ENCODE measurements around the gene STX8.

The STX8 gene

DNA sequence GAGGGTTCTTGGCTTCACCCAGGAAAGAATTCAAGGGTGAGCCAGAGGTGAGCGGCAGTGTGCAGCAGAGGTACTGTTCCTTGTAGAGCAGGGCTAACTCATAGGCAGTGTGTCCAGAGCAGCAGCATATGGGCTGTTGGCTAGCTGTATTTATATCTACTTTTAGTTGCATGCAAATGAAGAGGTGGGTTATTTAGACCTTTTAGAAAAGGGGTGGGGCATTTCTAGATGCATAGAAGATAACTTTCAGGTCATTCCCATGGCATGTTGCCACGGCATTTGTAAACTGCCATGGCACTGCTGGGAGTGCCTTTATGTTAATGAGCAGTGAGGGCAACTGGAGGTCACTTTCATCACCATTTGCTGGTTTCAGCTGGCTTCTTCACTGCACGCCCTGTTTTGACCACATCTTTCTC lies 141.0 kb downstream of the STX8 start:
- DNase-seq: peak; percentile 40

DNA sequence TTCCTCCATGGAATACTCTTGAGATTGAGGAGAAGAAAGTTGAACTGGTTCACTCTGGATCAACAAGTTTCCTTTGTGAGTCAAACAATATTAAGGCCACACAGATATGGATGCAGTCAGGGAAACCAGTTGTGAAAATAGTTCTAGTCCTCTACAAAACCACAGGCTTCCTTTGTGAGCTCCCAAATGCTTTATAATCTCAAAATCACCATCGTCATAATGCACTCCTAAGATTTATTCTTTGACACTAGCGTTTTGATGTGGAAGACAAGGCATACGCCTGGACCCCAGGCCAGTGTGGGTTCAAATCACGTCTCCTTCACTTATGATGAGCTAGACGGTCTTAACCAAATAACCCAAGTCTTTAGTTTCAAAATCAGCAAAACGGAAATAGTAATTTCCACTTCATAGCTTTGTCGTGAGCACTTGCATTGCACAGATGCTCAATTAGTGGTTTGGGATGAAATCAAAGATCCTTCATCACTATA lies 142.6 kb downstream of the STX8 start:
- DNase-seq: no peak

DNA sequence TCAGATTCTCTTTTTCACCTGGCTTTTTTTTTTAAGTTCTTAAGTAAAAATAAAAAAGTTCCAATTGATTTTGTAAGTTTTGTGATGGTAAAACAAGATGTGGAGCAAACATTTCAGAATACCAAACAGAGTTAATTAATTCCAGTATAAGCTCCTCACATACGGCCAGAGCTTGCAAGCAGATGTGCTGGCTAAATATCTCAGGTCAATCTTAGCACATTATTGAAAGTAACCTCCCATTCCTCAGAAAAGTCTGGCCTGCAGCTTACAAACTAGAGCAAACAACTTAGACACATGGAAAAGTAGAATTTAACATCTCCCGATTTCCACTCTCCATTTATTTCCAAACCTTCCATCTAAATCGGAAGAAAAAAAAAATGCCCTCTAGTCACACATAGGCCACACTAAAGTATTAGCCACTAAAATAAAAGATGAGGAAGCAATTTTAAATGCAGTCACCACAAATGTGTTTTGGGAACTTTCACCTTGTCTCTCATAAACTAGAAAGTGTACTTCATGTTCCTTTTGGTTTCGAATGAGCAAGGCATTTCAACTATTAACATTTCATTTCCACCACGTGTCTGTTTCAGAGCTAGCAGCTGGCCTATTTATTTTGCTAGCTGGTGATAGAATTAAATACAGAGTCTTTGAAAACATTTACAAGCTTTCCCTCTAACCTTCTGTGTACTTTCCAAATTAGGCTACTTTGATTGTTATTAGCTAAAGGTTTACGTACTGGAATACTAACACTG lies 143.3 kb downstream of the STX8 start:
- no peak for DNase-seq

DNA sequence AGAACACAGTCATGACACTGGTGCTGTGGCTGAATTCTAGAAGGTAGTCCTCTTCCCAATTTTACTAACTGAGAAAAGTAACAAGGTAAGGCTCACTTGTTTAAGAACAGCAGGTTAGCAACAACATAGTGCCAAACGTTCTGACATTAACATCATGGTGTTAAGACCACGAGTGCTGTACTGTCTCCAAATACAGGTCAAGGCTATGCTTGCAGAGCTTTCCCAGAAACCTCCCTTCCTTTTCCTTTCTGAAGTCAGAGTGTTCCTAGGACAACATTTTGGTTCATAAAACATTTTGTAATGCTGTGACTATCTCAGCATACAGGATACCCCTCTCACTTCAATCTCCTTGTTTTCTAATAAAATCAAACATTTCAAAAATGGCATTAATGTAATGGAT lies 144.0 kb downstream of the STX8 start:
- DNase-seq: no peak

DNA sequence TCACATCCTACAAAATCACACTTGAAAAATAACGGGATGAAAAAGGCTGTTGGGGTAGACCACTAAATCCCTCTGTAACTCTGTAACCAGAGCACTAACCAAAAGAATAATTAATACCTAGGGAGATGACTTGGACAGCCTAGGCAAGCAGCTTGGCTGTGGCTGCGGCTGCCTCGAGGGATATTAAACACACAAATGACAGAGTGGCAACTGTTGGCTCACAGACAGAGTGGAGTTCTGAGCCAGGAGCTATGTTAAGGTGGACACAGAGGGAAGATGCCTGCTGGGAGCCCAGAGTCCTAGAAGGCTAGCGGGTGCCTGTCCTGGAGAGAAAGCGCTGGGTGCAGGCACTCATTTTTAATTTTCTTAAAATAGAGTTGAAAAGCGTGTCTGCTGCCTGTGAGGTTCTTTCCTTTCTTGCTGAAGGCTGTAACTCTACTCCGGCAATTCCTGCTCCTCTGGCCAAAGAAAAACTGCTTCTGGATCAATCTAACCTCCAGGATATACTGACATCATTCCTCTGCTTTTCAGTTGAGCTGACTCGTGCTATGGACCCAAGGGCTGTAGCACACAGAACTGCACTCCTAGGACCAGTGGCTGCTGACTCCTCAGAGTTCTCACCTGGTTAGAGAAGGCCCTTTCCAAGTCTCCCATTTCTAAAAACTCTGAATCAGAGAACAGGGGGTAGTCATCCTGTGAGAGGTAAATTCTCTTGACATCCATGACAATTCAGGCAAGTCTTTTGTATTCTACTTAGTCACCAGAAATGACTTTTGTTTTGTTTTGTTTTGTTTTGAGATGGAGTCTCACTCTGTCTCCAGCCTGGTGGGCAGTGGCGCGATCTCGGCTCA lies 147.9 kb downstream of the STX8 start:
- DNase-seq: no peak

DNA sequence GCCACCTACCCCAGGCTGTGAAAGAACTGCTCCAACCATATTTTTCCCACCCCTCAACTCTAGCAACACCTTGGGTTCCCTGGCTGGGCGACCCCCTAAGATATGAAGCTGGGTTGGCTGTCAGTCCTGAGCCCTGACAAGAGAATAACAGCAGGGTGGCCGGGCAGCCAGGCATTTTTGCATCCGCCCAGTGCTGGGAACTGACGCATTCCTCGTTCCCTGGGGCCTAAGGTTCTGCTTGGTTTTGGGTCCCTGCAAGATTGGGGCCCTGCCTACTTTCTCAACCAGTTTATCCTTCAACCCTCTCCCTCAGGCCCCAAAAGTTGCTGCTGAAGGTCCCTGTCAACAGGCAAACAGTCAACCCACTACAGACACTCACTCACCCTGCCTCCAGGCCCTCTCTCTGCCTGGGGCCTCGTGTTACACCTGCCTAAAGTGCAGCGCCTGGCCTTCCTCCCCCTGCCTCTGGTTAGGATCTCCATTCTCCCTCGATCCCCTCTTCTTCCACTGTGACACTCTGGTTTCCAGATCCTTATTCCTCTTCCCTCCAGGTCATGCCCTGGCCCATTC lies 151.5 kb downstream of the STX8 start:
- DNase-seq: no peak

DNA sequence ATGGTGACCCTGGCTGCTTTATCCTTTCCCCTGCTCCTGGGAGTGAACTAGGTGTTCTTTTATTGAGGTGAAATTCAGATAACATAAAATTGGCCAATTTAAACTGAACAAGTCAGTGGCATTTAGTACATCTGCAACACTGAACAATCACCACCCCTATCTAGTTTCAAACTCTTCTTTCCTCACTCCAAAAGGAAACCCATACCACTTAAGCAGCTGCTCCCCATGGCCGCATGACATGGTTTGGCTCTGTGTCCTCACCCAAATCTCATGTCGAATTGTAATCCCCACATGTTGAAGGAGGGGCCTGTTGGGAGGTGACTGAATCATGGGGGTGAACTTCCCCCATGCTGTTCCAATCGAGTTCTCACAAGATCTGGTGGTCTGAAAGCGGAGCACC lies 154.1 kb downstream of the STX8 start:
- DNase-seq: no peak

DNA sequence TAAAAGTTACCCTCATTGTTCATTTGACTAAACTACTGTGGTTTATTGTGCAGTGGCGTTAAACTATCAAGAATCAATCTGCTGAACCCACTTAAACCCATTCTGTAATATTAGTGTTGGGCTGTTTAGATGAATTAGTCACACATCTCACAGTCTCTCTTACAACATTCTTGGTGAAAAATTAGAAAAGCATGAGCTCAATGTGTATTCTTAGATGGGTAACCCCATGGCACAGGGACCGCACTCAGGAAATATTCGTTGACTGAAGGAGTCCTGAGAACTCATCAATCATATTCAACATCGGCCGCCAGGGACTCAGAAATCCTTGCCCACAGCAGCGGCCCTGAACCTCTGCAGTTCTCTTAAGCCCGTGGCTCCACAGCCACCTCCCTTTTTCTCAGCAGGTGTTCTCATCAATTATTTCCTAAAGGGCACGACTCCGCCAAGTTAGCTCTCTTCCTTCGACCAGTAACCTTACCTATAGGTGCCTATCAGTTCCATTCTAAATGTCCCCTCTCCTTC lies 155.6 kb downstream of the STX8 start:
- no peak for DNase-seq

DNA sequence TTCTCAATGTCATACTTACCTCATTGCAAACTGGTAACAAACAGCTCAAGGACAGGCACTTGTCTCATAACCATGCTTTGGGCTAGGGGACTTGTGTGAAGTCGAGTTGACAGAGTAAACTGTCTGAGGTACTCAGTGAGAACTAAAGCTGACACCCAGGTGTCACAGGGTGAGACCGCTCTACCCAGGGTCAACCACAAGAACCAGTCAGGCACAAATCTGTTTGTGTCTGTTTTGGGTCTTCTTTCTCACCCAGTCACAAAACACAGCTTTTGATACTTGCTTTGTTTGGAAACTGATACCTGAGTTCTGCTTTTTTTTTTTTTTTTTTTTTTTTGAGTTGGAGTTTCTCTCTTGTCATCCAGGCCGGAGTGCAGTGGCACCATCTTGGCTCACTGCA lies 161.1 kb downstream of the STX8 start:
- no peak for DNase-seq

DNA sequence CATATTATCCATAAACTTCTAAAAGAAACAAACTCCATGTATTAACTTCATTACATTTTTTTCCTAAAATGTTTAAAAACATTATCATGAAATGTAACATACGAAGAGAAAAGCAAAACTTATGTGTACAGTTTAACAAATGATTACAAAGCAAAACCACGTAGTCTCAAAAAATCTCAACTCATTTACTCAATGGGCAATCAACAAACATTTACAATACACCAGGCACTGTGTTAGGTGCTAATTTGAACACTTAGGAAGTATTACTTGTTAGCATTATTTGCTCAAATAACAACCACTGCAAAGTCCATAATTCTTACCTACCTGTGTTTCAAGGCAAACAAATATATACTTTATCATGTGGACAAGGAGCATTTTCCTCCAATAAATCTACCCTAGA lies 164.9 kb downstream of the STX8 start:
- no peak for DNase-seq

DNA sequence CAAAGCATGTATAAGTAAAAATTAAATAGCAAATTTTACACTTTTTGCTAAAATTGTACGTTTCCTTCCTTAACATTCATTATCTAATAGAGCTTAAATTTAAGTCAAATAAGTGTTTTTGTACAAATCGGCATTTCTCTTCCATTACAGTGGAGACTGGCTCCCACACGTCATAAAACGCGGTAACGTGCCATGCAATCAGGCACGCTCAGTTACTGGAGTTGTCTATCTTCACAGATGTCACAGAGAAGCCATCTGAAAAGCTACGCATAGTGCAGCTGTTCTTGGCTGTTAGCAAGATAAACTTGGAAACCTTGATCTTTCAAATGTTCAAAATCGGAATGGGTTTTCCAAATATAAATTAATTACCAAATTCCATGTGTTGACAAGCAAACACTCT lies 165.3 kb downstream of the STX8 start:
- DNase-seq: no peak

DNA sequence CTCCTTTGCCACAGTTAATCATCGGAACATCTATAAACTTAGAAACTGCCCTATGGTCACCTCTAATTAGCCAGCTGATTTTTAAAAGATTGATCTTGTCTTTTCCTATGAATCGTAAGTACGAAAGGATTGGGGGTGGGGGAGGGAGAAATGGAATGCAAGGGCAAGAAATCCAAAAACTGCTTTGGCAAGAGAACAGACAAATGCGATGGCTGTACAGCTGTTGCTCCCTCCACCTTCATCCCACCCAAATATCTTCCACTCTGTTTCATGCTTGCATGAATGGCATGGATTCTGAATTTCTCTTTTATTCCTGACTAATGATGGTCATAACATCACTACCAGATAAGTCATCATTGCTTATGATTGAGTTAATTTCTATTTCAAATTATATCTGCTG lies 165.7 kb downstream of the STX8 start:
- DNase-seq: no peak

DNA sequence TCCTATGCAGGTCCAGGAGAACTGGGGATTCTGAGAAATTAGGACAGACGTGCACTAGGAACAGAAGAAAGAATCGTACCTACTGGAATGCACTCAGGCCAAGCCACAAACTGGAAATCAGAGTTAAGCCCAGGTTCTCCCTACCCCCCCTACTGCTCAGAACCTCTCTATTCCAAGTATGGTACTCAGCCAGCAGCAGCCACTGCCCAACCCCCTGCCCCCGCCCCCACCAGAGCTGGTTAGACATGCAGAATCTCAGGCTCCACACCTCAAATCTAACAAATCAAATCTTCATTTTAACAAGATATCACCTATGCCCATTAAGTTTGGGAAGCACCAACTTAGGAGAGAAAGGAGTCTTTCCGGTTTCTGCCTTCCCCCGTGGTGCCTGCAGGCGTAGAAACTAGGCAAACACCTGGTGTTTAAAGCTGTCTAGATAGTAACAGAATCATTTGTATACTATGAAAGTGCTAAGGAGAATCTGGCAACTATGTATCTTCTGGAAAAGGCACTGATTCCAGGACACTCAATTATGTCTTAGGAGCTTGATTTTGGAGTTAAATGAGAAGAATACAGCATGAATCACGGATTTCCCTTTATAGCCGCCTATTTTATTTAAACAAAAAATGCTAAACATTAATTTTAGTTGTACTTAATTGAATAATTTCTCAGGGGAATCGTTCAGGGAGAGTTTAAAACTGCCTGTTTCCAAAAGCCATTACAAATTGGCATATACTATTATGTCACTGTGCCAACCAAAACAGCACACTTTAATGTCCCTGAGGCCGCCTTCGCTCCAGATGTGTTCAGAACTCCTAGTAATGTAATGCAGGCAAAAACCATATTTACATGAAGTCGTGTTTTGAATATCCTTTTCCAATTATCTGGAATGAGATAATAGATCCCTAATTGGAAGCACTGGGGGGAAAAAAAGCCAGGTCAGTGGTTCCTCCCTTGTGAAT lies 166.5 kb downstream of the STX8 start:
- DNase-seq: no peak

DNA sequence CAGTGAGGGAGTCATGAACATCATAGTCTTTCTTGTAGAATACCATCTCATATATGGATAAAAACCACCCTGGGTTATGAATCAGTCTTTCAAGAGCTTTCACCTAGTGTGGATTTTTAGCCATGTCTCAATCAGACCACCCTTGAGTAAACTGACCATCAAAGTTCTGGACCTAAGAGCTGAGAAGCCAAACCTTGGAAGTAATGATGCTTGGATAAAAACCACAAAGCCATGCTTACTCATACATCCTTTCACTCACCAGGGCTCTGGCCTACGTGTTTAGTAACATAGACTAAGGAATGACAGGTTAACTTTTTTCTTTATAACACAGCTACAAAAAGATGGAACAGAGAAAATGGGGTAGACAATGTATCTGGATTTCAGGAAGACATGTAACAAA lies 167.2 kb downstream of the STX8 start:
- no peak for DNase-seq

DNA sequence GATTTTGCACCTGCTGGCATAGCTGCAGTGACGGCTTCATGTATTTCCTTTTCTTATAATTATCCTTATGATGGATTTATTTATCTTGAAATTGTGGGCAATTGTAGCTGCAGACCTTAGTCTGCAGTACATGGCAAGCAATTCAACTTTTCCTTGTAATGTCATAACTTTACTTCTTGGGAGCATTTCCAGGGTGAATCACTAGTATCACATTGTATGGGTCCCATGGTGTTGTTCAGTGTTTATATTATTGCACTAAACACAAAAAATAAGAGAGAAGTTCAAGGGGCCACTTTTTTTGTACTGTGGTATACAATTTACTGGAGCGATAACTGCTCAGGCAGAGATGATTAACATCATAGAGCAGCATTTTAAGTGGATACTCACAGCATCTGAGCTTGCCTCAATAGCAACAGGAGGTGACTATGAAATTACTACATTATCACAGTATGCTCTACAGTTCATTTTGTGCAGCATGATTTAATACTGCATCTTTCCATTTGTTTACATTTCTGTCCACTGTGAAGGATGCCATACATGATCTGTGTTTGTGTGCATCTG lies 169.5 kb downstream of the STX8 start:
- no peak for DNase-seq

DNA sequence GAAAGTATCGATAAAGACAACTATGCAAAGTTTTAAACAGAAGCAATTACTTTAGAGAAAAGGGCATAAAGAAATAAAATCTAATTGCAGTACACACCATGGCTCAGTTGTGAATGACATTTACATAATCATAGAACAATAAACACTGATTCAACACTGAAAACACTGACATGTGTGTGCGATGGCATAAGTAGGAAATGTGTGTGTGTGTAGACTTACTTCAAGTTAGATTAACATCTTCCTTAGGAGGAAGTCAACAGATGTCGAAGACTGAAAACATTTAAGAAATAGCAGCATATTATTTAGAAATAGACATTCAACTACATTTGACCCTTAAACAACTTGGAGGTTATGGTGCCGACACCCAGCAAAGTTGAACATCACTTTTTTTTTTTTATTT lies 172.4 kb downstream of the STX8 start:
- DNase-seq: no peak

DNA sequence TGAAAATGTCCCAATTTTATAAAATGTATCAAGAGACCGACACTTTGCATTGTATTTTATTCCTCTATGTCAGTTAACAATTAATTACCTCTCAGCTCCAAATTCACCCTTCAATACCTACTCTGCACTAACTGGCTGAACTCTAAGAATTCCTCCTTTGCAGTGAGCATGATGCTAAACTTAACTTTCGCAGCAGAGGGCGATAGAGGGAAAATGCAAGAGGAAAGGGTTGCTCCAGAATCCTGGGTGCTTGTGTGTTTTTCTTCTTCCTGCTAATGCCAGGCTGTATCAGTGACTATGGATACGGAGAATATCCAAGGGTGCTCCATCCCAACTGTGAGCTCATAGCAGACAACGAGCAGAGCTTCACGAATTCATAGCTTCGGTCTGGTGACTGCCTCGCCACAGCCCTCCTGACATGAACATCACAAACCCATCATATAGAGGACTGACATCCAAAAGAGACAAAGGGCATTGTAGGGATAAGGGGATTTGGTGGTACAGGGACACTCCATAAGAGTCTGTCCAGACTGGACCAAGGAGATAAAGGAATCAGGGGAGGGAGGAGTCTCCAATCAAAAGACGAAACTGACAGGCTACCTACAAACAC lies 172.9 kb downstream of the STX8 start:
- peak; percentile 67 for DNase-seq

DNA sequence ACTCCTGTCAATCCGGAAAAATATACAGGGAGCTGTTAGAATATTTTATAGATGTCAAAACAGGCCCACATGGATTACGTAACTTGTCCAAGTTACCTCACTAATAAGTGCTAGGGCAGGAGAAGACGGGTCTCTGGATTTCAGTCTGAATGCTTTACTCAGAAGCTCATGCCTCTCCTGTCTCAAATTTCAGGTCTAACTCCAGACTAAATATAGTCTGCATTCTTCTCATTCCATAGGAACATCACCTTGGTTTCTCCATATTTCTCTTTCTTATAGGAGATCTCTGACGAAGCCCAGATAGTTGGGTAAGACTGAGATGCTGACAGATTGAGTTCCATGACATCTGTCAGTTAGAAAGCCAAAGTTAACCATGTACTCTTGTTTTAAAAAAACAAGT lies 174.2 kb downstream of the STX8 start:
- DNase-seq: no peak

DNA sequence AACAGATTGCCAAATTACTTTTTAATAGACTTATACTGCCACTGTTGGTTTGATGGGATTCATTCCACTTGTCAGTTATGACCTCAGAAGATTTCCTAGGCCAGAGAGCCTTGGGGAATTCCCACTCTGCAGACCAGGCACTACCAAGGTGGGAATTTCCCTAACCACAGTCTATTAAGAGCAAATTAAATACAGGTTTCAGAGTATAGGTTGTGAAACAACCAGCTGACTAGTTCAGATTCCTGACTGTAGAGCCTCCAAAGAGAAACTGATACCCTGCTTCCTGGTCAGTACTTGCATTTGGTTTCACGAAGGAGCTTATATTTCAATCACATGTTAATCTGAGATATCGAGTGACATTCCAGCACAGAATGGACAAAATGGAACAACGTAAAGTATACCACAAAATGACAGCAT lies 186.5 kb downstream of the STX8 start:
- DNase-seq: no peak

DNA sequence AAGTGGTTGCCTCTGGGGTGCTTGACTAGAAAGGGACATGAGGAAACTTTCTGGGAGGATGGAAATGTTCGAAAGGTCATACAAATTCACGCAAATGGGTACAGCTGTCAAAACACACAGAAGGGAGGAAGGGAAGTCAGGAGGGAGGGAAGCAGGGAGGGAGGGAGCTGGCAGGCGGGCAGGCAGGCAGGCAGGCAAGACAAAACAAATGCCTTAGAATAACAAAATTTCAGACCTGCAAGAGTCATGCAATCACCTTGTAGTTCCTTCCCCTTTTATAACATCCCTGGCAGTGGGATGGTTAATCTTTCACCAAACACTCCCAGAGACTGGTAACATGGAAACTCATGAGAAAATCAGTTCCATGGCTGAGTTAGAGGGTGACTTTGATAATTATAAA lies 189.2 kb downstream of the STX8 start:
- DNase-seq: no peak

DNA sequence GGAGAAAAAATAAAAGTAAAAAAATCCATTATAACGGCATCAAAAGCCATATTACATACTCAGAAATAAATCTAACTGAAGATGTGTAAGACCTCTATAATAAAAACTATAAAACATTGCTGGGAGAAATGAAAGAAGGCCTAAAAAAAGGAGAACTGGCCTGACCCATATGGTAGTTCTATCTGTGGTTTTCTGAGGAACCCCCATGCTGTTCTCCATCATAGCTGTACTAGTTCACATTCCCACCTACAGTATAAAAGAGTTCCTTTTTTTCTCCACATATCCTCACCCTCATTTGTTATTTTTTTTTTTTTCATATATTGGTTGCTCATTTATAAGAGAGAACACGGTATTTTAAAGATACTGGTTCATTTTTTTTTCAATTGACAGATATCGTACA lies 191.8 kb downstream of the STX8 start:
- no peak for DNase-seq

DNA sequence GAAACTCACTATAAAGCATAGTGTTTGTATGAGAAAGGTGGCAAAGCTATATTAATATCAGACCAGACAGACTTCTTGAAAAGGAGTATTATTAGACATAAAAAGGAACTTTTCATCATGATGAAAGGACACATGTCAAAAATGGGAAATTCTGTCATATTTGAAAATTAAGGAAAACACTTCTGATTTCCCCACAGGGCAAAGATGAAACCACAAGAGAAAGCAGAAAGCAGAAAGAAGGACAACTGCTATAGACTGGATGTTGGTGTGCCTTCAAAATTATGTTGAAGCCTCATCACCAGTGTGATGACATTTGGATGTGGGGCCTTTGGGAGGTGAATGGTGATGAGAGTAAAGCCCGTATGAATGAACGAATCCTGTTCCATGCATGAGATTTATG lies 193.0 kb downstream of the STX8 start:
- DNase-seq: no peak
